ENCODE measurements around the gene FREM2.

DNA sequence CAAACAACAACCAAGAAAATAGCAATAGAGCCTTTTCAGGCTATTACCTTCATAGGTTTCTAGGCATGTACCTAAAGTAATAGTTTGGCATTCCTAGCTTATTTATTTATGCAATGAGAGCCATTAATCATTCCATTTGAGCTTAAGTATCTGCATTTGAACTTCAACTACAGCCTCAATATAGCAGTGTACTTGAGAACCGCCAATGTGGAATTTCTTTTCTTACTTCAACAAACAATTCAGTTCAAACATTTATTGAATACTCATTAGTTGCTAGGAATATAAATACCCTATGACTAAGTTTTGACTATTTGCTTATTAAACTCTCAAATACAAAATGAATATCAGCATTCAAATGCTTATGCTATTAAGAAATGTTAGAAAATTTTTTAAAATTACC lies 38.0 kb upstream of the FREM2 start:
- TF ChIP-seq RBFOX2 (IDR thresholded peaks at IDR 0.05; ENCODE audit: low read depth, low read length) (no peak), PRPF4 (IDR thresholded peaks at IDR 0.05; ENCODE audit: insufficient read depth, low read depth, low read length, poor library complexity, severe bottlenecking) (no peak), EZH2 (IDR thresholded peaks at IDR 0.05; ENCODE audit: borderline replicate concordance, low read depth, low read length) (no peak), NFIC (IDR thresholded peaks at IDR 0.05) (no peak), GTF2F1 (IDR thresholded peaks at IDR 0.05; ENCODE audit: low read depth, low read length) (no peak), ZNF507 (tag; conservative IDR thresholded peaks at IDR 0.05) (no peak), HDAC6 (IDR thresholded peaks at IDR 0.05; ENCODE audit: low read depth, low read length) (no peak), EGR1 (conservative IDR thresholded peaks at IDR 0.05) (no peak)
